Endothelial cell of umbilical vein (primary cell): ENCODE data around the gene ATP5MG.

ENCODE experiments used
- EZH2 ChIP-seq: IDR thresholded peaks from 2 replicates; pipeline ENCODE4 v1.6.1; 2012; ENCODE audit warnings: borderline replicate concordance, low read depth, mild to moderate bottlenecking, moderate library complexity, low read length, inconsistent platforms; ENCODE audit not compliant: severe bottlenecking
- JUN ChIP-seq: IDR thresholded peaks from 2 replicates; pipeline ENCODE4 v1.6.1; 2011; ENCODE audit warnings: borderline replicate concordance, low read depth; ENCODE audit not compliant: insufficient read length, insufficient read depth
- MYC ChIP-seq: IDR thresholded peaks from one replicate; pipeline ENCODE4 v1.6.1; 2011; ENCODE audit warnings: mild to moderate bottlenecking, low read depth, low read length
- POLR2A ChIP-seq: IDR thresholded peaks from 2 replicates; pipeline ENCODE4 v1.6.1; 2012; ENCODE audit warnings: low read depth, mild to moderate bottlenecking, control low read depth, low read length
- POLR2AphosphoS5 ChIP-seq: IDR thresholded peaks from 2 replicates; pipeline ENCODE4 v1.6.1; 2012; ENCODE audit warnings: low read depth, mild to moderate bottlenecking, control low read depth, low read length, moderate library complexity; ENCODE audit not compliant: insufficient read depth
- TF ChIP-seq, protein P1 (sequence below), 2 donors: IDR thresholded peaks; 1 replicate in 1 of 2; 2 replicates in 1 of 2; pipeline ENCODE4 v1.5.1; 2011; ENCODE audit warnings: low read length in 2 of 2, mild to moderate bottlenecking in 2 of 2, moderate library complexity in 2 of 2, control low read depth in 1 of 2, inconsistent platforms in 1 of 2, low read depth in 1 of 2; ENCODE audit not compliant: insufficient read depth in 1 of 2; ENCODE audit errors: extremely low read depth in 1 of 2
- TF ChIP-seq, protein P2 (sequence below): IDR thresholded peaks from 2 replicates; pipeline ENCODE4 v1.6.1; 2011; ENCODE audit not compliant: insufficient read depth, insufficient read length

DNA sequence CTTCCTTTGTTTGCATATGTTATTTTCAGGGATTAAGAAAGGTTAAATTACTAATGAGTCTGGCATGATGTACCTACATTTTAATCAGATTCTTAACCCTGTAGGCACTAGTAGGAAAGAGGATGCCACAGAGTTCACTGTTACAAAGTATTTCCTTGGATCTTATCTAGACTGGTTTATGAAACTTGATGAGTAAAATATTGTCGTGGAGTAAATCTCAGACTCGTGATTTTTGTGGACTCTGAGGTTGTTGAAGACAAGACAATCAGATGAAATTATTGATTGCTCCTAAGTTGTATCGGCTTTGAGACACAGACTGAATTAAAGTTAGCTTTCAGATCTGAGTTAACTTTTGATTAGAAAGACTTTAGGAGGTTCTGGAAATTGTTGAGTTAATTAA lies 40.9 kb downstream of the ATP5MG start:
- TF ChIP-seq POLR2A (no peak), MYC (no peak), POLR2AphosphoS5 (no peak), JUN (no peak), EZH2 (no peak)
- TF ChIP-seq, protein P1, sequence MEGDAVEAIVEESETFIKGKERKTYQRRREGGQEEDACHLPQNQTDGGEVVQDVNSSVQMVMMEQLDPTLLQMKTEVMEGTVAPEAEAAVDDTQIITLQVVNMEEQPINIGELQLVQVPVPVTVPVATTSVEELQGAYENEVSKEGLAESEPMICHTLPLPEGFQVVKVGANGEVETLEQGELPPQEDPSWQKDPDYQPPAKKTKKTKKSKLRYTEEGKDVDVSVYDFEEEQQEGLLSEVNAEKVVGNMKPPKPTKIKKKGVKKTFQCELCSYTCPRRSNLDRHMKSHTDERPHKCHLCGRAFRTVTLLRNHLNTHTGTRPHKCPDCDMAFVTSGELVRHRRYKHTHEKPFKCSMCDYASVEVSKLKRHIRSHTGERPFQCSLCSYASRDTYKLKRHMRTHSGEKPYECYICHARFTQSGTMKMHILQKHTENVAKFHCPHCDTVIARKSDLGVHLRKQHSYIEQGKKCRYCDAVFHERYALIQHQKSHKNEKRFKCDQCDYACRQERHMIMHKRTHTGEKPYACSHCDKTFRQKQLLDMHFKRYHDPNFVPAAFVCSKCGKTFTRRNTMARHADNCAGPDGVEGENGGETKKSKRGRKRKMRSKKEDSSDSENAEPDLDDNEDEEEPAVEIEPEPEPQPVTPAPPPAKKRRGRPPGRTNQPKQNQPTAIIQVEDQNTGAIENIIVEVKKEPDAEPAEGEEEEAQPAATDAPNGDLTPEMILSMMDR (IDR thresholded peaks at IDR 0.05; ENCODE audit: extremely low read depth in 1 of 2, insufficient read depth in 1 of 2, low read depth in 1 of 2, low read length in 2 of 2): no peak
- TF ChIP-seq, protein P2, sequence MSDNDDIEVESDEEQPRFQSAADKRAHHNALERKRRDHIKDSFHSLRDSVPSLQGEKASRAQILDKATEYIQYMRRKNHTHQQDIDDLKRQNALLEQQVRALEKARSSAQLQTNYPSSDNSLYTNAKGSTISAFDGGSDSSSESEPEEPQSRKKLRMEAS: no peak
